ENCODE results near the gene CPNE5.

DNA sequence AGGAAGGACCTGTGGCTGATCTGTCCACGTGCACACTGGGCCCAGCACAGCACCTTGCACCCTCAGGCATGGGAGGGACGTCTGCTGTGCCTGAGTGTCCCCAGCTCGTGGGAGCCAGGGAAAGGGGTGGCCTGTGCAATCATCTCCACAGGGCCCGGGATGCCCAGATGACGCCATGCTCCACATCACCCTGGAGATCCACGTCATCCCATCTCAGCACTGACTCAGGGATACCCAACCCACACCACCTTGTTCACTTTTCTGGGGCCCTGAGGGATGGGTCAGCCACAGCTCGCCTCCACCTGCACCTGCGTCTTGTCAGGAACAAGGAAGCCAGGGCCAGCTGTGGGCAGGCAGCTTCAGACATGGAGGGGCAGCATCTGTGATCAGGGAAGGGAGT, 93.4 kb downstream of the CPNE5 start:
- TF ChIP-seq CTCF (conservative IDR thresholded peaks at IDR 0.05; ENCODE audit: low read length) (no peak), EZH2phosphoT487 (IDR thresholded peaks at IDR 0.05; ENCODE audit: borderline replicate concordance) (no peak)

Data from Loucy (cell line).